Peyer's patch (tissue), 4 donors: Measurements from ENCODE around the gene DYNC2LI1.

Experiments
- CTCF ChIP-seq, 6 experiments: fragments of 450-650 bp in 4 of 6; fragments of 200-600 bp in 2 of 6; sonication (generic) in 1 of 6; IDR thresholded peaks; one replicate each; pipeline ENCODE4 v1.5.1; 2017 to 2019; ENCODE audit warnings: antibody characterized with exemption in 6 of 6, mild to moderate bottlenecking in 3 of 6, moderate library complexity in 1 of 6
- POLR2A ChIP-seq, 2 donors: fragments of 450-650 bp; IDR thresholded peaks; one replicate each; pipeline ENCODE4 v1.5.1; 2017; ENCODE audit warnings: antibody characterized with exemption in 2 of 2, mild to moderate bottlenecking in 2 of 2, moderate library complexity in 2 of 2

DNA sequence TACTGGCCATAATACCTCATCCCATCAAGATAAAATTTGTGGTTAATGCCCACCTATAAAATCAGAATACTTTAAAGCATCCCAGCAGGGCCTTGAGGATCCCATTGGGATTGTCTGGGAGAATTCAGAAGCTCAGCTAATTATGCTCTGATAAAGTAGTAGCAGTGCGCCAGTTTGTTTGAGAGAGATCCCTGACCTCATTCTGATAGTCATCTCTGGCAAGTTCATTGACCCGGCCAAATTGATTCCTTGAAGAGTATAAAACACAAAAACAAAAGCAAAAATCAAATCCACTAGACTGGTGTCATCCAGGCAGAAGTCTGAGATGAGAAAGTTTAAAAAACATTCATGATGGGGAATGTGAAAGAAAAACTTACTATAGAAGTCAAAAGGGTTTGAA lies 50.7 kb downstream of the DYNC2LI1 start:
- TF ChIP-seq CTCF (IDR thresholded peaks at IDR 0.05): no peak
- no peak for TF ChIP-seq POLR2A (IDR thresholded peaks at IDR 0.05)
